ENCODE measurements around the gene ARSA.

DNA sequence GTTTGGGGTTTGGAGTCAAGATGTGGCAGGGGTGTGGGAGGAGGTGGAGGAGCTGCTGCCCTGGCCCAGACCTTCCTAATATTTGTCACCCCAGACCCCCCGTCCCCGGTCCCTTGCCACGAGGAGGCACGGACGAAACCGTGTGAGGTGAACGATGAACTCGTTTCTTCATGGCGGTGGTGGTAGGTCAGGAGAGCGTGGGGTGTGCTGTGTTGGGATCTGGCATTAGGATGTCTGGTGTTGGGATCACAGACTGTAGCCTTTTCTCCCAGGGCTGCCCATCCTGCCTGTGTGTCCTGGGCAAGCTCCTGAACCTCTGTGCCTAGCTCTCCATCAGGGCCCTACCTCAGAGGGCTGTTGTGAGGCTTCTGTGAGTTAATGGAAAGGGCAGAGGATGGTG is 19.0 kb downstream of the ARSA start:
- TF ChIP-seq CTCF (IDR thresholded peaks at IDR 0.05): no peak
- TF ChIP-seq POLR2A (IDR thresholded peaks at IDR 0.05): no peak
